H1 (cell line): ENCODE measurements around the gene NINJ2. TPM values are rescaled to one million over a fixed set of nuclear protein-coding genes. Genes with fewer than 3 reads are reported as not detected.

Experiments
- CTCF ChIA-PET: fragments of 300-600 bp; sonication (Branson Sonifier 250); formaldehyde crosslinking; loops from one replicate; lab custom pipeline; 2021; ENCODE audit not compliant: partially characterized antibody; lab: Charles Lee
- POLR2A ChIA-PET: fragments of 300-600 bp; sonication (Branson Sonifier 250); formaldehyde crosslinking; loops from one replicate; lab custom pipeline; 2021; ENCODE audit warnings: inconsistent platforms; ENCODE audit not compliant: partially characterized antibody; lab: Charles Lee
- DNase-seq, 2 experiments: peaks; one replicate each; pipeline versions ENCODE4 v3.0.0 to v3.0.0-alpha.2; 2010 to 2022; ENCODE audit warnings: low spot score in 2 of 2, low read depth in 1 of 2, mixed read lengths in 1 of 2
- FAIRE-seq: peaks from 2 replicates; lab custom pipeline; 2011; peaks lifted over from hg19 to GRCh38; lab: Jason Lieb, UNC
- H2AFZ ChIP-seq: 2 replicates; pipeline ENCODE4 v1.8.1; 2012; ENCODE audit warnings: low read length, inconsistent platforms
- H2AK5ac ChIP-seq: 2 replicates; pipeline ENCODE4 v1.6.1; 2013; ENCODE audit warnings: low read depth, low read length
- H2BK120ac ChIP-seq: replicated peaks from 2 replicates; pipeline ENCODE3; 2013; ENCODE audit warnings: low read depth, low read length, inconsistent platforms
- H2BK12ac ChIP-seq: 2 replicates; pipeline ENCODE4 v1.6.1; 2013; ENCODE audit warnings: low read depth, low read length
- H2BK15ac ChIP-seq: 2 replicates; pipeline ENCODE4 v1.6.1; 2013; ENCODE audit warnings: low read length
- H2BK20ac ChIP-seq: 2 replicates; pipeline ENCODE4 v1.6.1; 2013; ENCODE audit warnings: low read length
- H2BK5ac ChIP-seq: 2 replicates; pipeline ENCODE4 v1.6.1; 2013; ENCODE audit warnings: low read depth, low read length
- H3K14ac ChIP-seq: 2 replicates; pipeline ENCODE4 v1.6.1; 2013; ENCODE audit warnings: inconsistent platforms; ENCODE audit not compliant: insufficient read length
- H3K18ac ChIP-seq: 2 replicates; pipeline ENCODE4 v1.6.1; 2013; ENCODE audit warnings: low read length; ENCODE audit errors: extremely low read depth
- H3K23ac ChIP-seq: 2 replicates; pipeline ENCODE4 v1.6.1; 2013; ENCODE audit warnings: inconsistent platforms; ENCODE audit not compliant: insufficient read length
- H3K23me2 ChIP-seq: 2 replicates; pipeline ENCODE4 v1.6.1; 2013; ENCODE audit warnings: low read depth, low read length
- H3K27ac ChIP-seq: 2 replicates; pipeline ENCODE4 v1.6.1; 2011; ENCODE audit warnings: low read depth, low read length, inconsistent platforms
- H3K27me3 ChIP-seq, 4 experiments: replicated peaks in 1 of 4; 1 replicate in 1 of 4; 2 replicates in 3 of 4; pipeline versions ENCODE4 v1.6.1 to v1.8.1; 2011 to 2013; ENCODE audit warnings: low read length in 3 of 4, mild to moderate bottlenecking in 3 of 4, inconsistent platforms in 2 of 4, mixed read lengths in 2 of 4, moderate library complexity in 1 of 4; ENCODE audit not compliant: control insufficient read depth in 3 of 4, insufficient read depth in 3 of 4; ENCODE audit errors: extremely low read depth in 1 of 4
- H3K36me3 ChIP-seq, 4 experiments: 2 replicates each; pipeline versions ENCODE4 v1.6.1 to v1.8.1; 2011 to 2013; ENCODE audit warnings: mild to moderate bottlenecking in 4 of 4, low read length in 3 of 4, moderate library complexity in 2 of 4, control low read depth in 1 of 4, inconsistent platforms in 1 of 4; ENCODE audit not compliant: insufficient read depth in 4 of 4, control insufficient read depth in 2 of 4
- H3K4ac ChIP-seq: replicated peaks from 2 replicates; pipeline ENCODE3; 2013; ENCODE audit warnings: low read length, low read depth, mixed read lengths, inconsistent platforms; ENCODE audit not compliant: insufficient read length
- H3K4me1 ChIP-seq, 4 experiments: replicated peaks in 1 of 4; 1 replicate in 1 of 4; 2 replicates in 3 of 4; pipeline versions ENCODE4 v1.6.1 to v1.8.1; 2011 to 2013; ENCODE audit warnings: low read length in 3 of 4, inconsistent platforms in 2 of 4, mixed read lengths in 1 of 4; ENCODE audit not compliant: insufficient read depth in 4 of 4, control insufficient read depth in 3 of 4
- H3K4me2 ChIP-seq, 2 experiments: 2 replicates each; pipeline versions ENCODE4 v1.6.1 to v1.8.1; 2011 to 2013; ENCODE audit warnings: low read depth in 2 of 2, low read length in 2 of 2, control low read depth in 1 of 2, inconsistent platforms in 1 of 2, mild to moderate bottlenecking in 1 of 2; ENCODE audit not compliant: insufficient read depth in 1 of 2
- H3K4me3 ChIP-seq, 4 experiments: fragments of 200-600, 300-600 bp in 1 of 4; sonication (generic), shearing (Covaris generic), sonication (Bioruptor Twin) in 1 of 4; 2 replicates each; pipeline versions ENCODE4 v1.5.1 to v1.8.1; 2011 to 2016; ENCODE audit warnings: low read length in 4 of 4, low read depth in 3 of 4, control low read depth in 2 of 4, inconsistent platforms in 2 of 4, mild to moderate bottlenecking in 2 of 4, mixed read lengths in 1 of 4, moderate library complexity in 1 of 4; ENCODE audit not compliant: insufficient read depth in 2 of 4; ENCODE audit errors: extremely low read depth in 1 of 4
- H3K56ac ChIP-seq: replicated peaks from 2 replicates; pipeline ENCODE3; 2013; ENCODE audit warnings: low read depth, mild to moderate bottlenecking, mixed read lengths, low read length, inconsistent platforms; ENCODE audit not compliant: insufficient read length
- H3K79me1 ChIP-seq: 2 replicates; pipeline ENCODE4 v1.6.1; 2013; ENCODE audit warnings: low read depth, low read length, control low read depth
- H3K79me2 ChIP-seq, 2 experiments: 2 replicates each; pipeline versions ENCODE4 v1.6.1 to v1.8.1; 2012 to 2013; ENCODE audit warnings: low read length in 2 of 2, mild to moderate bottlenecking in 2 of 2, inconsistent platforms in 1 of 2; ENCODE audit not compliant: insufficient read depth in 2 of 2, control insufficient read depth in 1 of 2
- H3K9ac ChIP-seq, 4 experiments: replicated peaks in 1 of 4; 1 replicate in 1 of 4; 2 replicates in 3 of 4; pipeline versions ENCODE4 v1.6.1 to v1.8.1; 2011 to 2013; ENCODE audit warnings: low read depth in 3 of 4, low read length in 3 of 4, control low read depth in 2 of 4, mild to moderate bottlenecking in 2 of 4, moderate library complexity in 2 of 4, inconsistent platforms in 1 of 4; ENCODE audit errors: extremely low read depth in 1 of 4
- H3K9me3 ChIP-seq, 2 experiments: 2 replicates each; pipeline versions ENCODE4 v1.6.1 to v1.8.1; 2012 to 2013; ENCODE audit warnings: mild to moderate bottlenecking in 2 of 2, moderate library complexity in 2 of 2, control low read depth in 1 of 2, inconsistent platforms in 1 of 2, low read depth in 1 of 2, low read length in 1 of 2, mixed read lengths in 1 of 2; ENCODE audit not compliant: insufficient read depth in 2 of 2
- H4K20me1 ChIP-seq, 2 experiments: replicated peaks in 1 of 2; 2 replicates each; pipeline versions ENCODE3 to v1.8.1; 2011 to 2013; ENCODE audit warnings: inconsistent platforms in 2 of 2, low read length in 2 of 2, mild to moderate bottlenecking in 1 of 2; ENCODE audit not compliant: insufficient read depth in 2 of 2, control insufficient read depth in 1 of 2
- H4K5ac ChIP-seq: 2 replicates; pipeline ENCODE4 v1.6.1; 2013; ENCODE audit warnings: low read length, low read depth, mixed read lengths, inconsistent platforms; ENCODE audit not compliant: insufficient read length
- H4K8ac ChIP-seq: 2 replicates; pipeline ENCODE4 v1.8.0; 2013; ENCODE audit warnings: mild to moderate bottlenecking, moderate library complexity, low read length, inconsistent platforms; ENCODE audit not compliant: insufficient read depth; ENCODE audit errors: extremely low read depth
- H4K91ac ChIP-seq: replicated peaks from 2 replicates; pipeline ENCODE3; 2013; ENCODE audit warnings: low read length, mixed read lengths, inconsistent platforms; ENCODE audit not compliant: insufficient read length
- CREB1 ChIP-seq: IDR thresholded peaks from 2 replicates; pipeline ENCODE4 v1.6.1; 2012; ENCODE audit warnings: inconsistent platforms
- EP300 ChIP-seq, 2 experiments: IDR thresholded peaks; 1 replicate in 1 of 2; 2 replicates in 1 of 2; pipeline ENCODE4 v1.6.1; 2011 to 2012; ENCODE audit warnings: low read depth in 2 of 2, low read length in 2 of 2, mild to moderate bottlenecking in 2 of 2, borderline replicate concordance in 1 of 2, inconsistent platforms in 1 of 2, moderate library complexity in 1 of 2
- SAP30 ChIP-seq: fragments of 300-600 bp; sonication (generic); IDR thresholded peaks from 2 replicates; pipeline ENCODE4 v1.7.1; 2012; ENCODE audit warnings: low read length, moderate library complexity, mild to moderate bottlenecking, inconsistent platforms; ENCODE audit not compliant: insufficient read depth, insufficient replicate concordance
- SP1 ChIP-seq: IDR thresholded peaks from 2 replicates; pipeline ENCODE4 v1.6.1; 2011; ENCODE audit warnings: low read depth, low read length
- SP4 ChIP-seq: IDR thresholded peaks from 2 replicates; pipeline ENCODE4 v1.6.1; 2012; ENCODE audit warnings: low read length, inconsistent platforms
- WGBS, 2 experiments: shearing (Covaris generic) in 1 of 2; methylation state at CpG; one replicate each; pipeline versions ENCODE4 v1.1.6 to v1.1.7; 2013 to 2015; ENCODE audit warnings: low lambda C conversion rate in 2 of 2, mixed read lengths in 2 of 2, inconsistent platforms in 1 of 2, low coverage in 1 of 2, missing lambda C conversion rate in 1 of 2; ENCODE audit not compliant: insufficient replicate concordance in 2 of 2, insufficient coverage in 1 of 2, insufficient read length in 1 of 2; ENCODE audit errors: extremely low coverage in 1 of 2, missing lambda C conversion rate in 1 of 2; 5-methylcytosine and 5-hydroxymethylcytosine counted together
- polyA plus RNA-seq, 7 experiments: library from polyadenylated mRNA; depleted of rRNA in 3 of 7; stranded (reverse) in 5 of 7; unstranded in 2 of 7; fragments of >200 nt in 5 of 7; fragments of 200-250 nt in 2 of 7; gene quantifications; 1 replicate in 5 of 7; 2 replicates in 1 of 7; 4 replicates in 1 of 7; pipeline versions ENCODE4 v1.2.1 to v1.2.3, GENCODE V29; 2011 to 2013; ENCODE audit warnings: missing spikeins in 2 of 7, mixed read lengths in 2 of 7
- total RNA-seq: library from RNA; stranded (reverse); fragmentation: NEBNext Ultra II Directional; extraction: Animal tissue kit (Norgen Biotek cat#: 25700); gene quantifications from 2 replicates; pipeline ENCODE4 v1.2.1, GENCODE V29; 2021

The NINJ2 gene
- total and polyA plus RNA-seq, 2 of the 8 experiments (the other 6 are each of a cell fraction or from before 2014, with no cell fraction given), result 1.4 TPM; not detected in 1

DNA sequence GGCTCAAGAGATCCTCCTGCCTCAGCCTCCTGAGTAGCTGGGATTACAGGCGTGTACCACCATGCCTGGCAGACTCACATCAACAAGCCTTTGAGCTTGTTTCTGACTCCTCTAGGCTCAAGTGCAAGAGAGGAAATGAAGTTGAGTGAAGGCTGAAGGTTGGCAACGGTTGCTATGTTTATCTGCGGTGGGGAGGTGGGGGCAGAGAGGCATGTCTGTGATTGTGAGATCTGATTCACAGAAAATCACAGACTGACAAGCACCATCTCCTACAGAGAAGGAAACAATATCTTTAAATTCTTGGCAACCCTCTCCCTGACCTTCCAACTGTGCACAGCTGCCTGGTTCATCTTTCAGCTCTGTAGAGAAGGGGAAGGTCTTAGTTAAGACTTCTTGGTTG lies 22.1 kb upstream of the NINJ2 start:
- no peaks in the 10 kb centered on the region for H3K27me3 ChIP-seq
- H3K18ac ChIP-seq, result no peak overlapping the region; the same call in 1 of the 2 replicates
- POLR2A ChIA-PET, result interaction anchor here (0.7 kb wide), 1 partner anchor 18 kb away, joined by 3 read pairs; no protein-coding TSS in a partner anchor
- no peaks in the 10 kb centered on the region for H3K4me1 ChIP-seq
- H2BK20ac ChIP-seq, result no peak overlapping the region
- H3K27ac ChIP-seq, result no peak overlapping the region
- no peaks in the 10 kb centered on the region for H3K23me2 ChIP-seq
- no peaks in the 10 kb centered on the region for H3K79me1 ChIP-seq
- H2BK15ac ChIP-seq, result no peak overlapping the region
- H3K4ac ChIP-seq, result no peak overlapping the region
- no peak overlapping the region for H3K14ac ChIP-seq
- H2BK12ac ChIP-seq, result no peak overlapping the region
- no peaks in the 10 kb centered on the region for H3K79me2 ChIP-seq
- no peaks in the 10 kb centered on the region for H4K20me1 ChIP-seq
- no peak overlapping the region for H2AFZ ChIP-seq
- H4K8ac ChIP-seq, result no peak overlapping the region
- H2AK5ac ChIP-seq, result no peak overlapping the region
- no peak overlapping the region for H3K9ac ChIP-seq
- no peak for FAIRE-seq
- TF ChIP-seq SAP30 (no peak), CREB1 (no peak), EP300 (IDR thresholded peaks at IDR 0.05; ENCODE audit: borderline replicate concordance in 1 of 2, low read depth in 2 of 2, low read length in 2 of 2) (no peak), SP4 (no peak), SP1 (no peak)
- TF ChIP-seq, all 59 proteins: peak for 0
- Histone ChIP-seq H3K9me3 (no peaks in the 10 kb centered on the region), H3K56ac (no peak overlapping the region), H3K4me3 (no peak overlapping the region), H3K23ac (no peak overlapping the region), H4K5ac (no peak overlapping the region), H3K4me2 (no peak overlapping the region), H2BK5ac (no peak overlapping the region), H3K36me3 (no peaks in the 10 kb centered on the region), H4K91ac (no peak overlapping the region), H2BK120ac (no peak overlapping the region)
- CTCF ChIA-PET, result interaction anchor here (0.6 to 1.1 kb wide), 2 partner anchors 31 to 131 kb away, joined by 3 to 5 read pairs; no protein-coding TSS in a partner anchor
- 87% methylated on average over 3 of the region's 3 CpGs; no CpG with 5 or more reads in 1 of the 2 experiments for WGBS, 2 experiments
- no peak for DNase-seq
